BJ (cell line): ENCODE data around the gene PATJ. TPM values are rescaled to one million over a fixed set of nuclear protein-coding genes. Genes with fewer than 3 reads are reported as not detected.

Experiments used
- CTCF ChIA-PET: fragments of 350-600 bp; formaldehyde crosslinking; extraction: SDS; loops from one replicate; lab custom pipeline; 2021; ENCODE audit warnings: antibody characterized with exemption, inconsistent platforms; lab: Yijun Ruan, JAX
- POLR2A ChIA-PET: fragments of 300-600 bp; sonication (Branson Sonifier 250); formaldehyde crosslinking; extraction: SDS; loops from one replicate; lab custom pipeline; 2021; ENCODE audit warnings: antibody characterized with exemption; lab: Charles Lee
- DNase-seq: peaks from one replicate; pipeline ENCODE4 v3.0.0-alpha.2; 2011; ENCODE audit warnings: low read depth
- H3K27me3 ChIP-seq: 2 replicates; pipeline ENCODE4 v1.6.0; 2011; ENCODE audit warnings: low read length; ENCODE audit not compliant: control insufficient read depth, insufficient read depth
- H3K36me3 ChIP-seq: 2 replicates; pipeline ENCODE4 v1.5.1; 2011; ENCODE audit warnings: low read length; ENCODE audit not compliant: control insufficient read depth, insufficient read depth
- H3K4me3 ChIP-seq: 2 replicates; pipeline ENCODE4 v1.5.1; 2011; ENCODE audit warnings: low read depth, mild to moderate bottlenecking, control low read depth, low read length
- polyA plus RNA-seq: library from polyadenylated mRNA; depleted of rRNA; stranded (reverse); fragments of >200 nt; gene quantifications from 2 replicates; pipeline ENCODE4 v1.2.3, GENCODE V29; 2011
- TF ChIP-seq, protein P1 (sequence below): IDR thresholded peaks from 2 replicates; pipeline ENCODE4 v1.5.1; 2011; ENCODE audit warnings: low read depth, mild to moderate bottlenecking, control low read depth, inconsistent platforms, low read length, moderate library complexity; ENCODE audit not compliant: insufficient read depth

The PATJ gene
- polyA plus RNA-seq, 1 experiment, result 3.0 TPM

GRCh38 chr1:61851849-61852669 lies 109.8 kb downstream of the PATJ start:
- DNase-seq, result no peak
- no peak overlapping the region for H3K4me3 ChIP-seq
- ChIA-PET CTCF (interaction anchor here (0.6 to 4.1 kb wide), 11 partner anchors 11 to 888 kb away, joined by 3 to 34 read pairs (median 3); no protein-coding TSS in a partner anchor), POLR2A (interaction anchor here (0.6 kb wide), 1 partner anchor 994 kb away, joined by 3 read pairs; no protein-coding TSS in a partner anchor)
- H3K27me3 ChIP-seq, result no peaks in the 10 kb centered on the region
- TF ChIP-seq, protein P1, sequence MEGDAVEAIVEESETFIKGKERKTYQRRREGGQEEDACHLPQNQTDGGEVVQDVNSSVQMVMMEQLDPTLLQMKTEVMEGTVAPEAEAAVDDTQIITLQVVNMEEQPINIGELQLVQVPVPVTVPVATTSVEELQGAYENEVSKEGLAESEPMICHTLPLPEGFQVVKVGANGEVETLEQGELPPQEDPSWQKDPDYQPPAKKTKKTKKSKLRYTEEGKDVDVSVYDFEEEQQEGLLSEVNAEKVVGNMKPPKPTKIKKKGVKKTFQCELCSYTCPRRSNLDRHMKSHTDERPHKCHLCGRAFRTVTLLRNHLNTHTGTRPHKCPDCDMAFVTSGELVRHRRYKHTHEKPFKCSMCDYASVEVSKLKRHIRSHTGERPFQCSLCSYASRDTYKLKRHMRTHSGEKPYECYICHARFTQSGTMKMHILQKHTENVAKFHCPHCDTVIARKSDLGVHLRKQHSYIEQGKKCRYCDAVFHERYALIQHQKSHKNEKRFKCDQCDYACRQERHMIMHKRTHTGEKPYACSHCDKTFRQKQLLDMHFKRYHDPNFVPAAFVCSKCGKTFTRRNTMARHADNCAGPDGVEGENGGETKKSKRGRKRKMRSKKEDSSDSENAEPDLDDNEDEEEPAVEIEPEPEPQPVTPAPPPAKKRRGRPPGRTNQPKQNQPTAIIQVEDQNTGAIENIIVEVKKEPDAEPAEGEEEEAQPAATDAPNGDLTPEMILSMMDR, result peak; percentile 70
- no peaks in the 10 kb centered on the region for H3K36me3 ChIP-seq

GRCh38 chr1:61852670-61853015 lies 110.4 kb downstream of the PATJ start:
- POLR2A ChIA-PET, result interaction anchor here (0.6 kb wide), 1 partner anchor 183 kb away, joined by 4 read pairs; no protein-coding TSS in a partner anchor
- Histone ChIP-seq H3K4me3 (no peak overlapping the region), H3K36me3 (no peaks in the 10 kb centered on the region), H3K27me3 (no peaks in the 10 kb centered on the region)
- CTCF ChIA-PET, result interaction anchor here (0.6 to 4.1 kb wide), 11 partner anchors 11 to 1005 kb away, joined by 3 to 34 read pairs (median 4); no protein-coding TSS in a partner anchor
- TF ChIP-seq, protein P1, result no peak
- no peak for DNase-seq

DNA sequence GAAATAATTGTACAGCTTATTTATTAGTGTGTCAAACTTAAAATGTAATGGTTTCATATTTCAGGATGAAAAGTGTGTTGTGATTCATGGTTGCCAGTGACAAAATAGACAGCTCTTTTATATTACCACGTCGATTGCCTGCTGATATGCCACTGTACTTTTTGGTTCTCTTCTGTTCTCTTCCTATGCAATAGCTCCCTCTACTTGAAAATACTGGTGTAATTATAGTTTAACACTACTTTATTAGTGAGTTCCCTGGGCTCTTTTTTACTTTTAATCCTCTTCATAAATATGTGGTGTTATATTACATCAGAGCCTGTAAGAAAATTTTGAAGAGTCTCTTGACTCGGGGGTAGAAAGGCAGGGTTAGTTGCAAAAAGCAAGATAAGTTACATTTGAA lies 111.3 kb downstream of the PATJ start:
- no peaks in the 10 kb centered on the region for H3K27me3 ChIP-seq
- no peak overlapping the region for H3K4me3 ChIP-seq
- DNase-seq, result no peak
- TF ChIP-seq, protein P1, result peak; percentile 42
- CTCF ChIA-PET, result interaction anchor here (0.6 to 4.1 kb wide), 14 partner anchors 12 to 1885 kb away, joined by 3 to 34 read pairs (median 4); no protein-coding TSS in a partner anchor
- POLR2A ChIA-PET, result interaction anchor here (0.6 kb wide), 1 partner anchor 184 kb away, joined by 4 read pairs; no protein-coding TSS in a partner anchor
- no peaks in the 10 kb centered on the region for H3K36me3 ChIP-seq

- CTCF ChIA-PET, result no interaction called here
- TF ChIP-seq, protein P1, result no peak
- H3K4me3 ChIP-seq, result no peak overlapping the region
- DNase-seq, result no peak
- H3K27me3 ChIP-seq, result no peaks in the 10 kb centered on the region
- no peaks in the 10 kb centered on the region for H3K36me3 ChIP-seq
- POLR2A ChIA-PET, result no interaction called here
Measured at GRCh38 chr1:61864489-61864888, 122.2 kb downstream of the PATJ start.

- Histone ChIP-seq H3K4me3 (no peak overlapping the region), H3K27me3 (no peaks in the 10 kb centered on the region), H3K36me3 (no peaks in the 10 kb centered on the region)
- POLR2A ChIA-PET, result no interaction called here
- CTCF ChIA-PET, result no interaction called here
- TF ChIP-seq, protein P1, result no peak
- no peak for DNase-seq
Measured at GRCh38 chr1:61865646-61866220, 123.5 kb downstream of the PATJ start.
